Stimulated activated effector memory CD8-positive, alpha-beta T cell treated with anti-CD3 and anti-CD28 coated beads, Interleukin-12 subunit alpha, Interleukin-12 subunit beta, amount 100 ng/mL, for 72 hours (primary cell): Measurements from ENCODE around the gene ARFGEF3.

ENCODE experiments used
- ATAC-seq: fragments of 150-1000 bp; cut with Tn5 transposase; 2 replicates; pipeline ENCODE4 v1.10.0; 2021
- DNase-seq, 2 donors: peaks; one replicate each; pipeline ENCODE4 v3.0.0; 2021 to 2022; ENCODE audit warnings: low spot score in 2 of 2
- H3K27ac Mint-ChIP-seq: one replicate; pipeline ENCODE4 v1.8.0; 2022; ENCODE audit warnings: mild to moderate bottlenecking, mixed read lengths
- H3K36me3 Mint-ChIP-seq: one replicate; pipeline ENCODE4 v1.8.0; 2022; ENCODE audit warnings: mild to moderate bottlenecking, mixed read lengths
- H3K4me1 Mint-ChIP-seq: one replicate; pipeline ENCODE4 v1.8.0; 2022; ENCODE audit warnings: mixed read lengths
- H3K4me3 Mint-ChIP-seq: one replicate; pipeline ENCODE4 v1.8.0; 2022; ENCODE audit warnings: mild to moderate bottlenecking, mixed read lengths
- H3K9me3 Mint-ChIP-seq: one replicate; pipeline ENCODE4 v1.8.0; 2022; ENCODE audit warnings: mixed read lengths

The ARFGEF3 gene

GRCh38 chr6:138309695-138310094 is 148.0 kb downstream of the ARFGEF3 start:
- Mint-ChIP-seq H3K4me1 (no peaks in the 10 kb centered on the region), H3K9me3 (no peaks in the 10 kb centered on the region), H3K4me3 (no peak overlapping the region), H3K36me3 (no peaks in the 10 kb centered on the region), H3K27ac (no peak overlapping the region)
- ATAC-seq: no peak
- DNase-seq: no peak

GRCh38 chr6:138310294-138310693 is 148.6 kb downstream of the ARFGEF3 start:
- H3K27ac Mint-ChIP-seq: no peak overlapping the region
- no peaks in the 10 kb centered on the region for H3K4me1 Mint-ChIP-seq
- ATAC-seq (no peak), DNase-seq (no peak)
- H3K9me3 Mint-ChIP-seq: no peaks in the 10 kb centered on the region
- no peaks in the 10 kb centered on the region for H3K36me3 Mint-ChIP-seq
- no peak overlapping the region for H3K4me3 Mint-ChIP-seq

GRCh38 chr6:138310821-138311220 is 149.1 kb downstream of the ARFGEF3 start:
- Mint-ChIP-seq H3K36me3 (no peaks in the 10 kb centered on the region), H3K27ac (no peak overlapping the region), H3K9me3 (no peaks in the 10 kb centered on the region), H3K4me1 (no peaks in the 10 kb centered on the region), H3K4me3 (no peak overlapping the region)
- DNase-seq (no peak), ATAC-seq (no peak)

- no peak for ATAC-seq
- Mint-ChIP-seq H3K9me3 (no peaks in the 10 kb centered on the region), H3K4me3 (no peak overlapping the region), H3K36me3 (no peaks in the 10 kb centered on the region), H3K27ac (no peak overlapping the region), H3K4me1 (no peaks in the 10 kb centered on the region)
- no peak for DNase-seq
These were observed 149.5 kb downstream of the ARFGEF3 start for GRCh38 chr6:138311268-138311667.

GRCh38 chr6:138318741-138319375 is 157.1 kb downstream of the ARFGEF3 start:
- ATAC-seq (no peak), DNase-seq (no peak)
- Mint-ChIP-seq H3K27ac (no peak overlapping the region), H3K4me1 (no peaks in the 10 kb centered on the region), H3K36me3 (no peaks in the 10 kb centered on the region), H3K9me3 (peaks cover 6% of the 10 kb centered on the region), H3K4me3 (no peak overlapping the region)

GRCh38 chr6:138321934-138322333 is 160.2 kb downstream of the ARFGEF3 start:
- Mint-ChIP-seq H3K9me3 (peaks cover 6% of the 10 kb centered on the region), H3K4me3 (no peak overlapping the region), H3K36me3 (no peaks in the 10 kb centered on the region), H3K27ac (no peak overlapping the region), H3K4me1 (no peaks in the 10 kb centered on the region)
- no peak for DNase-seq
- no peak for ATAC-seq

GRCh38 chr6:138323821-138324220 is 162.1 kb downstream of the ARFGEF3 start:
- no peaks in the 10 kb centered on the region for H3K36me3 Mint-ChIP-seq
- no peaks in the 10 kb centered on the region for H3K4me1 Mint-ChIP-seq
- H3K4me3 Mint-ChIP-seq: no peak overlapping the region
- H3K9me3 Mint-ChIP-seq: peaks cover 6% of the 10 kb centered on the region
- no peak for DNase-seq
- no peak overlapping the region for H3K27ac Mint-ChIP-seq
- no peak for ATAC-seq

GRCh38 chr6:138328210-138328609 is 166.5 kb downstream of the ARFGEF3 start:
- H3K27ac Mint-ChIP-seq: no peak overlapping the region
- H3K36me3 Mint-ChIP-seq: no peaks in the 10 kb centered on the region
- no peaks in the 10 kb centered on the region for H3K9me3 Mint-ChIP-seq
- peak; percentile 46 for ATAC-seq
- H3K4me1 Mint-ChIP-seq: no peaks in the 10 kb centered on the region
- no peak for DNase-seq
- no peak overlapping the region for H3K4me3 Mint-ChIP-seq

GRCh38 chr6:138330763-138331162 is 169.0 kb downstream of the ARFGEF3 start:
- no peaks in the 10 kb centered on the region for H3K36me3 Mint-ChIP-seq
- no peak overlapping the region for H3K4me3 Mint-ChIP-seq
- ATAC-seq (no peak), DNase-seq (no peak)
- H3K4me1 Mint-ChIP-seq: no peaks in the 10 kb centered on the region
- no peaks in the 10 kb centered on the region for H3K9me3 Mint-ChIP-seq
- no peak overlapping the region for H3K27ac Mint-ChIP-seq

GRCh38 chr6:138331444-138331843 is 169.7 kb downstream of the ARFGEF3 start:
- Mint-ChIP-seq H3K9me3 (no peaks in the 10 kb centered on the region), H3K27ac (no peak overlapping the region), H3K4me1 (no peaks in the 10 kb centered on the region), H3K36me3 (no peaks in the 10 kb centered on the region), H3K4me3 (no peak overlapping the region)
- ATAC-seq: no peak
- DNase-seq: no peak

GRCh38 chr6:138331984-138332383 is 170.2 kb downstream of the ARFGEF3 start:
- Mint-ChIP-seq H3K9me3 (no peaks in the 10 kb centered on the region), H3K36me3 (no peaks in the 10 kb centered on the region), H3K4me3 (no peak overlapping the region), H3K27ac (no peak overlapping the region), H3K4me1 (no peaks in the 10 kb centered on the region)
- ATAC-seq (no peak), DNase-seq (no peak)

GRCh38 chr6:138334000-138334399 is 172.3 kb downstream of the ARFGEF3 start:
- no peak for DNase-seq
- Mint-ChIP-seq H3K4me3 (no peak overlapping the region), H3K27ac (no peak overlapping the region), H3K9me3 (no peaks in the 10 kb centered on the region), H3K36me3 (no peaks in the 10 kb centered on the region), H3K4me1 (no peaks in the 10 kb centered on the region)
- ATAC-seq: no peak

GRCh38 chr6:138334963-138335362 is 173.2 kb downstream of the ARFGEF3 start:
- Mint-ChIP-seq H3K9me3 (no peaks in the 10 kb centered on the region), H3K27ac (no peak overlapping the region), H3K4me3 (no peak overlapping the region), H3K36me3 (no peaks in the 10 kb centered on the region), H3K4me1 (no peaks in the 10 kb centered on the region)
- DNase-seq: no peak
- ATAC-seq: no peak

GRCh38 chr6:138336221-138336620 is 174.5 kb downstream of the ARFGEF3 start:
- Mint-ChIP-seq H3K9me3 (no peaks in the 10 kb centered on the region), H3K36me3 (no peaks in the 10 kb centered on the region), H3K27ac (no peak overlapping the region), H3K4me1 (no peaks in the 10 kb centered on the region), H3K4me3 (no peak overlapping the region)
- DNase-seq (no peak), ATAC-seq (no peak)

- Mint-ChIP-seq H3K4me1 (no peaks in the 10 kb centered on the region), H3K9me3 (no peaks in the 10 kb centered on the region), H3K27ac (no peak overlapping the region)
These were observed 175.3 kb downstream of the ARFGEF3 start for GRCh38 chr6:138337076-138337475.

GRCh38 chr6:138339024-138339423 is 177.3 kb downstream of the ARFGEF3 start:
- ATAC-seq (peak; percentile 39), DNase-seq (no peak)
- Mint-ChIP-seq H3K4me1 (no peaks in the 10 kb centered on the region), H3K27ac (no peak overlapping the region), H3K36me3 (no peaks in the 10 kb centered on the region), H3K9me3 (no peaks in the 10 kb centered on the region), H3K4me3 (no peak overlapping the region)

More at GRCh38 chr6:138337076-138337475, 175.3 kb downstream of the ARFGEF3 start:
- ATAC-seq (no peak), DNase-seq (no peak)
- Mint-ChIP-seq H3K36me3 (no peaks in the 10 kb centered on the region), H3K4me3 (no peak overlapping the region)

GRCh38 chr6:138341176-138341575 is 179.4 kb downstream of the ARFGEF3 start:
- DNase-seq: no peak
- H3K9me3 Mint-ChIP-seq: no peaks in the 10 kb centered on the region
- H3K36me3 Mint-ChIP-seq: no peaks in the 10 kb centered on the region
- H3K4me1 Mint-ChIP-seq: no peaks in the 10 kb centered on the region
- ATAC-seq: no peak
- H3K4me3 Mint-ChIP-seq: no peak overlapping the region
- H3K27ac Mint-ChIP-seq: no peak overlapping the region
